ENCODE results near the gene CLINT1. TPM values are rescaled to one million over a fixed set of nuclear protein-coding genes. Genes with fewer than 3 reads are reported as not detected.
"Not testable (repeated sequence)": the region's sequence is repeated elsewhere in the genome, so short reads cannot be mapped to it uniquely, and the experiment has no call there.

The CLINT1 gene
- total and polyA plus RNA-seq, 3 donors from 2014 or later, result 45.4 to 93.7 (median 84.9) TPM

- no peak for TF ChIP-seq POLR2A (IDR thresholded peaks at IDR 0.05)
- TF ChIP-seq, protein P1, sequence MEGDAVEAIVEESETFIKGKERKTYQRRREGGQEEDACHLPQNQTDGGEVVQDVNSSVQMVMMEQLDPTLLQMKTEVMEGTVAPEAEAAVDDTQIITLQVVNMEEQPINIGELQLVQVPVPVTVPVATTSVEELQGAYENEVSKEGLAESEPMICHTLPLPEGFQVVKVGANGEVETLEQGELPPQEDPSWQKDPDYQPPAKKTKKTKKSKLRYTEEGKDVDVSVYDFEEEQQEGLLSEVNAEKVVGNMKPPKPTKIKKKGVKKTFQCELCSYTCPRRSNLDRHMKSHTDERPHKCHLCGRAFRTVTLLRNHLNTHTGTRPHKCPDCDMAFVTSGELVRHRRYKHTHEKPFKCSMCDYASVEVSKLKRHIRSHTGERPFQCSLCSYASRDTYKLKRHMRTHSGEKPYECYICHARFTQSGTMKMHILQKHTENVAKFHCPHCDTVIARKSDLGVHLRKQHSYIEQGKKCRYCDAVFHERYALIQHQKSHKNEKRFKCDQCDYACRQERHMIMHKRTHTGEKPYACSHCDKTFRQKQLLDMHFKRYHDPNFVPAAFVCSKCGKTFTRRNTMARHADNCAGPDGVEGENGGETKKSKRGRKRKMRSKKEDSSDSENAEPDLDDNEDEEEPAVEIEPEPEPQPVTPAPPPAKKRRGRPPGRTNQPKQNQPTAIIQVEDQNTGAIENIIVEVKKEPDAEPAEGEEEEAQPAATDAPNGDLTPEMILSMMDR (IDR thresholded peaks at IDR 0.05), result no peak
- WGBS, 2 donors, result 83 to 100% methylated on average over 1 of the region's 1 CpG
- intact Hi-C loops (cut with DNase I; ENCODE audit: low total_unique reads), result no loop called here
- H3K27ac ChIP-seq, result no peak overlapping the region
- no peaks in the 10 kb centered on the region for H3K9me3 ChIP-seq
- H3K4me1 ChIP-seq, result no peaks in the 10 kb centered on the region
- H3K27me3 ChIP-seq, result no peaks in the 10 kb centered on the region
- H3K4me3 ChIP-seq, result no peak overlapping the region
- DNase-seq, result no peak
- H3K36me3 ChIP-seq (ENCODE audit: low read depth, missing control alignments), result no peaks in the 10 kb centered on the region
Measured at GRCh38 chr5:157888814-157889532, 30.0 kb upstream of the CLINT1 start.

- Histone ChIP-seq H3K27me3 (no peaks in the 10 kb centered on the region), H3K27ac (no peak overlapping the region), H3K4me3 (no peak overlapping the region), H3K36me3 (ENCODE audit: low read depth, missing control alignments) (no peaks in the 10 kb centered on the region), H3K4me1 (no peaks in the 10 kb centered on the region), H3K9me3 (no peaks in the 10 kb centered on the region)
- no peak for TF ChIP-seq POLR2A (IDR thresholded peaks at IDR 0.05)
- TF ChIP-seq, protein P1 (IDR thresholded peaks at IDR 0.05), result no peak
- 85% methylated on average over 25 of the region's 27 CpGs; no CpG with 5 or more reads in 1 of the 2 donors for WGBS, 2 donors
- intact Hi-C loops (cut with DNase I; ENCODE audit: low total_unique reads), result no loop called here
- no peak for DNase-seq
Measured at GRCh38 chr5:157886796-157887380, 27.9 kb upstream of the CLINT1 start.

GRCh38 chr5:157885051-157885450 lies 26.1 kb upstream of the CLINT1 start:
- WGBS, 2 donors, result 91 to 93% methylated on average over 1 of the region's 1 CpG
- H3K4me3 ChIP-seq; H3K27me3 ChIP-seq; DNase-seq; H3K4me1 ChIP-seq; H3K36me3 ChIP-seq (ENCODE audit: low read depth, missing control alignments); H3K27ac ChIP-seq; intact Hi-C loops (cut with DNase I; ENCODE audit: low total_unique reads); H3K9me3 ChIP-seq: not testable (repeated sequence)

DNA sequence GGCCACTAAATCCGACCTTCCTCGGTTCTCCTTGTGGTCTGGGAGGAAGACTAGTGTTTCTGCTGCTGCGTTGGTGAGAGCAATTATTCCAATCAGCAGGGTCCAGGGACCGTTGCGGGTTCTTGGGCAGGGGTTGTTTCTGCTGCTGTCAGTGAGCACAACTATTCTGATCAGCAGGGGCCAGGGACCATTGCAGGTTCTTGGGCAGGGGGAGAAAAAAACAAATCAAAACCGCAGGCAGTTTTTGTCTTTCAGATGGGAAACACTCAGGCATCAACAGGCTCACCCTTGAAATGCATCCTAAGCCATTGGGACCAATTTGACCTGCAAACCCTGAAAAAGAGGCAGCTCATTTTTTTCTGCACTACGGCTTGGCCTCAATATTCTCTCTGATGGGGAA lies 22.6 kb upstream of the CLINT1 start:
- H3K36me3 ChIP-seq (ENCODE audit: low read depth, missing control alignments); intact Hi-C loops (cut with DNase I; ENCODE audit: low total_unique reads); H3K4me1 ChIP-seq; DNase-seq; H3K27ac ChIP-seq; H3K9me3 ChIP-seq; H3K4me3 ChIP-seq; H3K27me3 ChIP-seq: not testable (repeated sequence)
- WGBS, 2 donors, result 78 to 95% methylated on average over 7 of the region's 7 CpGs

DNA sequence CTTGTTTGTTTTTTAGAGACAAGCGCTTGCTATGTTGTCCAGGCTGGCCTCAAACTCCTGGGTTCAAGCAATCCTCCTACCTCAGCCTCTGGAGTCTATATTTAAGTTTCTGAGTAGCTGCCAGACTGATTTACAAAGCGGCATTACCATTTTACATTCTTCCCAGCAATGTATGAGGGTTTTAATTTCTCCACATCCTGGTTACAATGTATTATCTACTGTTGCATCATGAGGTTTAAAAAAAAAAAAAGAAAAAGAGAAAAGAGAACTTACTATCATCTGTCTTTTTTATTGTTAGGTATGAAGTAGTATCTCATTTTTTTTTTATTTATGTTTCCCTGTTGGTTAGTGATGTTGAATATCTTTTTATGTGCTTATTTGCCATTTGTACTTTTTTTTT lies 18.9 kb upstream of the CLINT1 start:
- Histone ChIP-seq H3K27me3 (no peaks in the 10 kb centered on the region), H3K27ac (no peak overlapping the region), H3K9me3 (no peaks in the 10 kb centered on the region), H3K36me3 (ENCODE audit: low read depth, missing control alignments) (no peaks in the 10 kb centered on the region), H3K4me3 (no peak overlapping the region), H3K4me1 (no peaks in the 10 kb centered on the region)
- TF ChIP-seq POLR2A (IDR thresholded peaks at IDR 0.05), result no peak
- TF ChIP-seq, protein P1 (IDR thresholded peaks at IDR 0.05), result no peak
- WGBS, 2 donors, result 88 to 97% methylated on average over 2 of the region's 2 CpGs
- DNase-seq, result no peak
- intact Hi-C loops (cut with DNase I; ENCODE audit: low total_unique reads), result no loop called here

DNA sequence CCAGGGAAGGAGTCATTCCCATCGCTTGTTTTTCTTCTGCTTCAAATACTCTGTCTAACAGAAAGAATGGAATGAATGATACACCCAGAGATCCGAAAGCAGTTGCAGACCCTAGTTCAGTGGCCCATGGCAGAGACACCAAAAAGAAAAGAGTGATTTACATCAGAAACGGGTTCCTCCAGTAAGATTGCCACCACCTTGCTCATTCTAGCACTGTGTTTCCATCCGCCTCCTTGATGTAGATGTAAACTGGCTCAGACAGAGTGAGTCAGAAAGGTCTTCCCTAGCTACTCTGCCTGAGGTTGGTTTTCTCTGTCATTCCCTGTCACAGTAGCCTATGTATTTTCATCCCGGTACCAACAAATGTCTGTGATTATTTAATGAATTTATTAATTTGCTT lies 15.9 kb upstream of the CLINT1 start:
- Histone ChIP-seq H3K27ac (no peak overlapping the region), H3K36me3 (ENCODE audit: low read depth, missing control alignments) (no peaks in the 10 kb centered on the region), H3K4me3 (no peak overlapping the region), H3K27me3 (no peaks in the 10 kb centered on the region), H3K4me1 (no peaks in the 10 kb centered on the region), H3K9me3 (no peaks in the 10 kb centered on the region)
- WGBS, 2 donors, result 92 to 96% methylated on average over 5 of the region's 5 CpGs
- DNase-seq, result no peak
- intact Hi-C loops (cut with DNase I; ENCODE audit: low total_unique reads), result no loop called here
- TF ChIP-seq POLR2A (IDR thresholded peaks at IDR 0.05), result no peak
- TF ChIP-seq, protein P1 (IDR thresholded peaks at IDR 0.05), result no peak
